Esophagus (tissue), 2 donors: ENCODE measurements around the gene JMJD4. TPM values are rescaled to one million over a fixed set of nuclear protein-coding genes. Genes with fewer than 3 reads are reported as not detected.

ENCODE experiments used
- H3K27ac ChIP-seq, 2 donors: one replicate each; pipeline ENCODE4 v1.5.1; 2013; ENCODE audit warnings: low read depth in 2 of 2, mild to moderate bottlenecking in 2 of 2, inconsistent platforms in 1 of 2, low read length in 1 of 2, moderate library complexity in 1 of 2
- H3K27me3 ChIP-seq, 2 donors: one replicate each; pipeline ENCODE4 v1.6.1; 2013; ENCODE audit warnings: low read length in 2 of 2, control low read depth in 1 of 2, mild to moderate bottlenecking in 1 of 2; ENCODE audit not compliant: insufficient read depth in 2 of 2, control insufficient read depth in 1 of 2
- H3K36me3 ChIP-seq, 2 donors: one replicate each; pipeline ENCODE4 v1.6.1; 2013; ENCODE audit warnings: low read length in 1 of 2; ENCODE audit not compliant: control insufficient read depth in 2 of 2, insufficient read depth in 2 of 2
- H3K4me1 ChIP-seq, 2 donors: one replicate each; pipeline ENCODE4 v1.6.1; 2013; ENCODE audit warnings: low read length in 1 of 2; ENCODE audit not compliant: control insufficient read depth in 2 of 2, insufficient read depth in 2 of 2
- H3K4me3 ChIP-seq, 2 donors: one replicate each; pipeline ENCODE4 v1.5.1; 2013; ENCODE audit warnings: low read length in 2 of 2, mild to moderate bottlenecking in 2 of 2, low read depth in 1 of 2, moderate library complexity in 1 of 2
- H3K9me3 ChIP-seq, 2 donors: one replicate each; pipeline ENCODE4 v1.6.1; 2013; ENCODE audit warnings: mild to moderate bottlenecking in 2 of 2, low read depth in 1 of 2, low read length in 1 of 2, moderate library complexity in 1 of 2; ENCODE audit not compliant: control insufficient read depth in 2 of 2, insufficient read depth in 1 of 2
- WGBS, 2 donors: extraction: QIAGEN DNeasy Blood & Tissue Kit; methylation state at CpG; one replicate each; pipeline ENCODE4 v1.1.7; 2013; 5-methylcytosine and 5-hydroxymethylcytosine counted together
- polyA plus RNA-seq, 2 donors: library from polyadenylated mRNA; stranded (reverse); fragments of 200-250 nt; gene quantifications; one replicate each; pipeline ENCODE4 v1.2.3, GENCODE V29; 2013
- donor health status: healthy with polysubstance abuse.
- donor health status: Bipolar disorder and iron deficiency.

The JMJD4 gene
- polyA plus RNA-seq, 2 donors = 9.7 to 12.5 TPM

- no peaks in the 10 kb centered on the region for H3K9me3 ChIP-seq
- H3K27me3 ChIP-seq = no peaks in the 10 kb centered on the region
- peaks cover 0 to 24% of the 10 kb centered on the region in 2 donors for H3K36me3 ChIP-seq
- no peak overlapping the region for H3K4me3 ChIP-seq
- H3K27ac ChIP-seq = no peak overlapping the region
- H3K4me1 ChIP-seq = peaks cover 2 to 6% of the 10 kb centered on the region in 2 donors
- WGBS, 2 donors = 68 to 70% methylated on average over 13 of the region's 13 CpGs
These were observed 21.3 kb upstream of the JMJD4 start for GRCh38 chr1:227756172-227756959.

GRCh38 chr1:227754958-227755357 is 19.9 kb upstream of the JMJD4 start:
- no peak overlapping the region for H3K4me3 ChIP-seq
- no peaks in the 10 kb centered on the region for H3K9me3 ChIP-seq
- 87 to 95% methylated on average over 4 of the region's 4 CpGs for WGBS, 2 donors
- H3K36me3 ChIP-seq = peaks cover 0 to 29% of the 10 kb centered on the region in 2 donors
- H3K27me3 ChIP-seq = no peaks in the 10 kb centered on the region
- peaks cover 2 to 5% of the 10 kb centered on the region in 2 donors for H3K4me1 ChIP-seq
- H3K27ac ChIP-seq = no peak overlapping the region

- peaks cover 2 to 5% of the 10 kb centered on the region in 2 donors for H3K4me1 ChIP-seq
- 41 to 48% methylated on average over 7 of the region's 7 CpGs for WGBS, 2 donors
- peaks cover 0 to 22% of the 10 kb centered on the region in 2 donors for H3K36me3 ChIP-seq
- H3K27ac ChIP-seq = no peak overlapping the region
- no peaks in the 10 kb centered on the region for H3K9me3 ChIP-seq
- no peak overlapping the region for H3K4me3 ChIP-seq
- H3K27me3 ChIP-seq = no peaks in the 10 kb centered on the region
These were observed 19.1 kb upstream of the JMJD4 start for GRCh38 chr1:227753999-227754711.

GRCh38 chr1:227749916-227750710 is 15.0 kb upstream of the JMJD4 start:
- Histone ChIP-seq H3K4me1 (peaks cover 2 to 12% of the 10 kb centered on the region in 2 donors), H3K27ac (no peak overlapping the region), H3K9me3 (no peaks in the 10 kb centered on the region), H3K27me3 (no peaks in the 10 kb centered on the region), H3K36me3 (peaks cover 0 to 26% of the 10 kb centered on the region in 2 donors), H3K4me3 (no peak overlapping the region)
- WGBS, 2 donors = 73 to 79% methylated on average over 19 of the region's 19 CpGs

- Histone ChIP-seq H3K4me1 (peaks cover 0 to 12% of the 10 kb centered on the region in 2 donors), H3K36me3 (peaks cover 0 to 26% of the 10 kb centered on the region in 2 donors), H3K9me3 (no peaks in the 10 kb centered on the region), H3K27me3 (no peaks in the 10 kb centered on the region), H3K4me3 (no peak overlapping the region), H3K27ac (no peak overlapping the region)
- WGBS, 2 donors = 68 to 73% methylated on average over 7 of the region's 7 CpGs
These were observed 14.1 kb upstream of the JMJD4 start for GRCh38 chr1:227749225-227749624.

GRCh38 chr1:227748496-227749182 is 13.5 kb upstream of the JMJD4 start:
- WGBS, 2 donors = 59 to 63% methylated on average over 7 of the region's 7 CpGs
- H3K36me3 ChIP-seq = peaks cover 0 to 26% of the 10 kb centered on the region in 2 donors
- no peaks in the 10 kb centered on the region for H3K27me3 ChIP-seq
- H3K4me1 ChIP-seq = peaks cover 0 to 10% of the 10 kb centered on the region in 2 donors
- H3K4me3 ChIP-seq = no peak overlapping the region
- H3K9me3 ChIP-seq = no peaks in the 10 kb centered on the region
- H3K27ac ChIP-seq = peak overlapping the region in 1 of 2 donors; percentile 45

- H3K27ac ChIP-seq = peak overlapping the region in 1 of 2 donors; percentile 45
- no peak overlapping the region for H3K4me3 ChIP-seq
- peaks cover 0 to 10% of the 10 kb centered on the region in 2 donors for H3K4me1 ChIP-seq
- no peaks in the 10 kb centered on the region for H3K9me3 ChIP-seq
- peaks cover 0 to 26% of the 10 kb centered on the region in 2 donors for H3K36me3 ChIP-seq
- no peaks in the 10 kb centered on the region for H3K27me3 ChIP-seq
- 91 to 92% methylated on average over 18 of the region's 18 CpGs for WGBS, 2 donors
These were observed 12.9 kb upstream of the JMJD4 start for GRCh38 chr1:227747948-227748495.

GRCh38 chr1:227747382-227747781 is 12.3 kb upstream of the JMJD4 start:
- H3K4me3 ChIP-seq = no peak overlapping the region
- H3K4me1 ChIP-seq = peaks cover 0 to 10% of the 10 kb centered on the region in 2 donors
- no peaks in the 10 kb centered on the region for H3K27me3 ChIP-seq
- WGBS, 2 donors = 84% methylated on average over 8 of the region's 8 CpGs
- no peak overlapping the region for H3K27ac ChIP-seq
- H3K9me3 ChIP-seq = no peaks in the 10 kb centered on the region
- peaks cover 0 to 26% of the 10 kb centered on the region in 2 donors for H3K36me3 ChIP-seq
